GM19193 (cell line): ENCODE results near the gene EBF3.

Experiments
- POLR2A ChIP-seq: IDR thresholded peaks from 4 replicates; pipeline ENCODE4 v1.6.1; 2011; ENCODE audit not compliant: insufficient read depth, insufficient read length; ENCODE audit errors: extremely low read depth

The EBF3 gene

GRCh38 chr10:129956876-129957673, 7.0 kb downstream of the EBF3 start:
- TF ChIP-seq POLR2A: no peak

DNA sequence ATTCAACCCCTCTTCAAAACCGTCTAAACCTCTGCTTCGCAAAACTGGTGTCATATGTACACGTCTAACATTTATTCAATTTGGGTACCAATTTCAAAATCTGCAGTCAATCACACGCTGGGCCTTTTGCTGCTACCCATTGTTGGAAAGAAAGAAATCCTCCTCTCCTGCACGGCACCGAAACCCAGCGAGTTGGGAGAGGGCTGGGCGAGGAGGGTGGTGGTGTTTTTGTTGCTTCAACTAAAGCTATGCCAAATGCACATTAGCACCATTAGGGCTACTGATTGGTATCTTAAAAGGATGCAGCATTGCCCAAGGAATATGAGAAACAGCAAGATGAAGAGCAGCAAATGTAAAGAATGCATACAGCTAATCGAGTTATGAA, 7.8 kb downstream of the EBF3 start:
- no peak for TF ChIP-seq POLR2A

DNA sequence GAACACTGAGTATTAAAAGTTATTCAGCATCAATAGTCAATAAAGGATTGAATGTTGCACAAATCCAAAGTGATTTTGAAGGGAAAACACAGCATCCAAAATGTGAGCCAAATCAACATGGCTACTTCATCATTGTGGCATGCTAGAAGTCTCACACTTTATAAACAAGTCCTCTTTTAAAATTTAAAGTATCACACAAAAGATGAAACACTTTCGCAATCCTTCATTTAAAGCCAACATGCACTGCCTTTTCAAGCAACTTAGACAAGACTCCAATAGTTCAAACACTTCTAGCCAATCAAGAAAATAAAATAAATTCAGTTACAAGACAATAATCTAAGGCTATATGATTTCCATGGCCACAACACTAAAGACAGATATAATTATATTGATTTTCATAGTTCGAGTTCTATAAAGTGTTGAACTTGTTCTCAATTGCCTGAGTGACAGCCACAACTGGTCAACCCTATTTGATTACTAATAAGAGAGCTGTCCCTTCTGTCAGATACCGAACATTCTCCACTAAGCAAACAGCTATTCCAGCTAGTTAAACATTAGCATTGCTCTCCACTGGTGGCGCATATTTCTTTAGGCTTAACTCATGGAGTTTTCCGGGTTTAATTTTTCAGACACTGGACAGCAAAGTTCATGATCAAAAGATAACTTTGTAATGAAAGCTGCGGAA, 8.3 kb downstream of the EBF3 start:
- TF ChIP-seq POLR2A: no peak

- TF ChIP-seq POLR2A: no peak
These were observed 9.4 kb downstream of the EBF3 start for GRCh38 chr10:129954492-129955315.

DNA sequence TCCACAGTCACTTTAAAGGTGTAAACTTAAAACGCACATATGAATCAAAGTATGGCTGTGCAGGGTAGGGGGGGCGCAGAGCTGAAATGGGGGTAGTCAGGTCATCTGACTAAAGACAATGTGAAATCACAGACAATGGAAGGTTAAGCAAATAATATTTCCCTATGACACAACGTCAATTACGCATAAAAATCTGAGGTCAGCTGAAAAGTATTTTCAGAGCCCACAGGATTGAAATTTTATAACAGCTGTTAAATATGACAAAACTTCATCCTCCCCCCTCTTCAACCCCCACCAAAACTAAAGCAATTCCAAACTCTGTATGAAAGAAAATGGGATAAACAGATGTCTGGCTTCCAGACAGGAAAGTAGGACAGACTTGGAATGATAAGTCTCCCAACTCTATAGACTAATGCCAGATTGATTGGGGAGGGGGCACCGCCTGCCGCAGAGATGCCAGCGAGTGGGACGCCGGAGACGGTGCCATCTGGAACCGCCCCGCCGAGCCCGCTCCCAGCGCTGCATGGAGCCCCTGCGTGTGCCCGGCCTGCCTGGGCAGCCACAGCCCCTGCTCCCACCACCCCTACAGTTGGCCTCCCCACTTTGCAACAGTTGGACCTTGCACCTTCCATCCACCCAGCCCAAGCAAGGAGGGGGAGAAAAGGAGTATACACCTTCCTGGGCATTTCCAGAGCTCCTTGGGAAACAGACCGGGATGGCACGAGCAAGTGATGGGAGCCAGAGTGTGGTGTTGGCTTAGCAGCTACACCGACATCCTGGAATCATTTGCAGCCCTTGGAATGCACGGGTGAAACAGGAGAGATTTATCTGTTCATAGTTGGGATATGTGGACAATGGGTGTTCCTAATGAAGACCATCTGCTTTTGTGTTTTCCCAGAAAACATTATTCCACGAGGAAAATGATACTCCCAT, 10.7 kb downstream of the EBF3 start:
- TF ChIP-seq POLR2A: no peak

DNA sequence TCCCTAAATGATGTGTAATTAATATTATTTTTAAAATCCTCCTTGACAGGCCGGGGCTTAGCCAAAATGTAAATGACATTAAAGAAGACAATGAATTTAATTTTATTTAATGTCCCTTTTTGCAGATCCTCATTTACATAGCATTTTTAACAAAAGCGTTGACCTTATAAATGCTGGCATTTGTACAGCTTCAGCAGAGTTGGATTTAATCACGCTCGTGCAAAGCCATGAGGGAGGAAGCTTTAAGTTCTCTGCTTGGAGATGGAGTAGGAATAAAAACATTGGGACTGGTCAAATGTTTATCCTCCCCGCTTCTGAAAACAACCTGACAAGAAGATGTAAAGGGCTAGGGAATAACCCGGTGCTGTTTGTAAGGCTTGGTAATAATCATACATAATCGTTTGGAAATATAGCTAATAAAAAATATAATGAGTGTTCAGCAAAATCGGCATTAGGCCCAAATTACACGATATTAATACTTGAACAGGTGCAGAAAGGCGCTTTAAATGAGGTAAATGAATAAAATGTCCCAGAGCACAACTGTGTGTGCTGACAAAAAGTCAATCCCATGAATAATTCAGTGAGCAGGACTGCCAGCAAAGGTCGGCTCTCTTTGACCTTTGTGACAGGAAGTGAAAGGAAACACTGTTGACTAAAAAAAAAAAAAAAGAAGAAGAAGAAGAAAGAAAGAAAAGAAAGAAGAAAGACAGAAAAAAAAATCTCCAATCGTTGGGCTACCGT, 11.5 kb downstream of the EBF3 start:
- no peak for TF ChIP-seq POLR2A

DNA sequence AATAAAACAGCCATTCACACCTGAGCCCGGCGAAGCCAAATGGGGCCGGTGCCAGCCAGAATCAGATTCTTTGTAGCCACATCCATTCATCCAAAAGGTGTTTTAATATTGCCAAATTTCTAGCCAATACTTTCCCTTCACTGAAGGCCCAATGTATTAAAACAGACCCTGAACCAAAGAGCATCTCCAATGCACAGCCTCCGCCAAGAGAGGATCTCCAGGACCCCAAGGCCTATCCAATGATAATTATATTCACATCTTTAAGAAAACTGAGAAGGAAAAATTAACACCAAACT, 12.2 kb downstream of the EBF3 start:
- no peak for TF ChIP-seq POLR2A

GRCh38 chr10:129951101-129951969, 12.7 kb downstream of the EBF3 start:
- no peak for TF ChIP-seq POLR2A

GRCh38 chr10:129950676-129951075, 13.4 kb downstream of the EBF3 start:
- no peak for TF ChIP-seq POLR2A

- no peak for TF ChIP-seq POLR2A
These were observed 14.2 kb downstream of the EBF3 start for GRCh38 chr10:129949891-129950291.

- no peak for TF ChIP-seq POLR2A
These were observed 14.7 kb downstream of the EBF3 start for GRCh38 chr10:129949411-129949810.

DNA sequence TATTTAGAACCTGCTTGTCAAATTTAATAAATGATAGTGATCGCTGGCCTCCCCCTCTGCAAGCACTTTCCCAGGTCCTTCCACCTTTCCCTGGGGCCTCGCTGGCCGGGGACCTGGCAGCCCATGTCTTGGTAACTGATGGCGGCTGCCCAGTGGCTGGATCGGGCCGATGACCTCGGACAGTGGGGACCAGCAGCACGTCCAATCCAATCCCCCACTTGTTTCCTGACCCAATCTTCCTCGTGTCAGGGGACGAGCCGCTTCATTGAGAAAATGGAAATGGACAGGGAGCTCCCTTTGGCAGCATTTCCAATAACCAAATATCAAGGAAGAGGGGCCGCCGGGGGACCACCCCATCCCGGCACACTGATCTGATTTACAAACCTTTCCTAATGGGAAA, 17.2 kb downstream of the EBF3 start:
- no peak for TF ChIP-seq POLR2A
